Spinal cord (tissue), 10 donors: ENCODE data around the gene ECEL1. TPM values are rescaled to one million over a fixed set of nuclear protein-coding genes. Genes with fewer than 3 reads are reported as not detected.
A peak's percentile ranks its signal among the peaks of the same experiment; 100 is the strongest.

Experiments
- DNase-seq, 6 donors: peaks; one replicate each; pipeline versions ENCODE4 v3.0.0 to v3.0.0-alpha.2; 2013 to 2015; ENCODE audit warnings: low spot score in 6 of 6, low read depth in 4 of 6
- H3K27ac ChIP-seq: one replicate; pipeline ENCODE4 v1.5.1; 2013; ENCODE audit warnings: low read depth, low read length, control low read depth
- H3K27me3 ChIP-seq: one replicate; pipeline ENCODE4 v1.6.1; 2013; ENCODE audit warnings: low read length; ENCODE audit not compliant: control insufficient read depth, insufficient read depth
- H3K36me3 ChIP-seq: one replicate; pipeline ENCODE4 v1.6.1; 2013; ENCODE audit warnings: low read length; ENCODE audit not compliant: control insufficient read depth, insufficient read depth
- H3K4me1 ChIP-seq: one replicate; pipeline ENCODE4 v1.6.1; 2013; ENCODE audit warnings: low read length; ENCODE audit not compliant: control insufficient read depth, insufficient read depth
- H3K4me3 ChIP-seq: one replicate; pipeline ENCODE4 v1.5.1; 2013; ENCODE audit warnings: low read depth, low read length, control low read depth
- H3K9me3 ChIP-seq: one replicate; pipeline ENCODE4 v1.6.1; 2013; ENCODE audit warnings: low read length; ENCODE audit not compliant: control insufficient read depth, insufficient read depth
- WGBS: methylation state at CpG from one replicate; pipeline ENCODE4 v1.1.5; 2013; ENCODE audit warnings: missing lambda C conversion rate; ENCODE audit not compliant: insufficient coverage; 5-methylcytosine and 5-hydroxymethylcytosine counted together
- polyA plus RNA-seq, 2 donors: library from polyadenylated mRNA; unstranded; fragments of 120-200 nt; gene quantifications; one replicate each; pipeline ENCODE4 v1.2.1, GENCODE V29; 2013; ENCODE audit not compliant: insufficient read length in 2 of 2
- total RNA-seq, 2 donors: library from RNA; depleted of rRNA in 1 of 2; stranded (reverse); fragments of 120-200 nt in 1 of 2; fragments of >200 nt in 1 of 2; gene quantifications; one replicate each; pipeline versions ENCODE4 v1.2.3 to v1.2.4, GENCODE V29; 2013 to 2014
- donor health status: healthy.

ECEL1 gene
- total and polyA plus RNA-seq, 4 donors: 23.5 to 82.6 (median 52.8) TPM

DNA sequence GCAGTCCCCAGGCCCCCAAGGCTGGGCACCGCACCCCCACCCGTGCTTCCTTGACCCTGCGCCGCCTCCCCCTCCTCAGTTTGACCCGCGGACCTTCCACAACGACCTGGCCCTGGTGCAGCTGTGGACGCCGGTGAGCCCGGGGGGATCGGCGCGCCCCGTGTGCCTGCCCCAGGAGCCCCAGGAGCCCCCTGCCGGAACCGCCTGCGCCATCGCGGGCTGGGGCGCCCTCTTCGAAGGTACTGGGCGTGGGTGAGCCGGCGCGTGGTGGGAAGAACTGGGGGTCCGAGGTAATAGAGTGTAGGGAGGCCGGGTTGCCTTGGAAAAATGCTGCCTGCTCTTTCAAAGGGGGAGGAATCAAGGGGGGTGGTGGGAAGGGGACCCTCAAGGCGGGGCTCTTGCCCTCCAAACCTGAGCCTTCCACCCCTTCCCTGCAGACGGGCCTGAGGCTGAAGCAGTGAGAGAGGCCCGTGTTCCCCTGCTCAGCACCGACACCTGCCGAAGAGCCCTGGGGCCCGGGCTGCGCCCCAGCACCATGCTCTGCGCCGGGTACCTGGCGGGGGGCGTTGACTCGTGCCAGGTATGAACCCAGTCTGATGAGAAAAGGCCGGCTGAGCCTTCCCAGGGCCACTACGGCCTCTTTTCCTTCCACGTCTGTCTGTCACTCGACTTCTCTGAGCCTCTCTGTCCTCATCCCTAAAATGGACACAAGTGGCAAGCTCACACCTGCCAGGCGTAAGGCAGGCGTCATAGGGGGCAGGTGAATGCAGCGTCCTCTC, 35.2 kb upstream of the ECEL1 start:
- Histone ChIP-seq H3K27ac (no peak overlapping the region), H3K9me3 (no peaks in the 10 kb centered on the region), H3K4me1 (peaks cover 41% of the 10 kb centered on the region), H3K4me3 (peak overlapping the region; percentile 2), H3K27me3 (peaks cover 36% of the 10 kb centered on the region), H3K36me3 (peaks cover 5% of the 10 kb centered on the region)
- DNase-seq: no peak
- 24% methylated on average over 45 of the region's 46 CpGs for WGBS

DNA sequence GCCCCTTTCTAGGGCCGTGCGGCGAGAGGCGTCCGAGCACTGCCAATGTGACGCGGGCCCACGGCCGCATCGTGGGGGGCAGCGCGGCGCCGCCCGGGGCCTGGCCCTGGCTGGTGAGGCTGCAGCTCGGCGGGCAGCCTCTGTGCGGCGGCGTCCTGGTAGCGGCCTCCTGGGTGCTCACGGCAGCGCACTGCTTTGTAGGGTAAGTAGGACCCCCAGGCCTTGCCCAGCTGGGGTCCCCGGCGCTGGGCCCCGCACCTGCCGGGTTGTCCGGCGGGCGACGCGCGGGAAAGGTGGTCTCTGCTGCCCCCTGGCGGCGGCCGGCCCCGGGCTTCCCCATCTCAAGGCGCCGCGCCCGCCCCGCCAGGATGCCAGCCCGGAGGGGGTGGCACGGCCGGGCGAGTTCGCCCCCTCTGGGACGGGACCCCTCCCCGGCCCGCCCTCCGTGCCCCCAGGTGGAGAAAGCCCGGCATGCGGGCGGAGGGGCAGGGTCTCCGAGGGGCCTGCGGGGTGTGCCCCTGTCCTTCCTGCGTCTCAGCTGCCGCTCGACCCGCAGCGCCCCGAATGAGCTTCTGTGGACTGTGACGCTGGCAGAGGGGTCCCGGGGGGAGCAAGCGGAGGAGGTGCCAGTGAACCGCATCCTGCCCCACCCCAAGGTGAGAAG, 34.5 kb upstream of the ECEL1 start:
- Histone ChIP-seq H3K9me3 (no peaks in the 10 kb centered on the region), H3K27ac (no peak overlapping the region), H3K27me3 (peaks cover 36% of the 10 kb centered on the region), H3K4me3 (peak overlapping the region; percentile 2), H3K4me1 (peaks cover 41% of the 10 kb centered on the region), H3K36me3 (peaks cover 5% of the 10 kb centered on the region)
- 2% methylated on average over 66 of the region's 66 CpGs for WGBS
- peak in 2 of 6 donors; percentile 76 for DNase-seq

DNA sequence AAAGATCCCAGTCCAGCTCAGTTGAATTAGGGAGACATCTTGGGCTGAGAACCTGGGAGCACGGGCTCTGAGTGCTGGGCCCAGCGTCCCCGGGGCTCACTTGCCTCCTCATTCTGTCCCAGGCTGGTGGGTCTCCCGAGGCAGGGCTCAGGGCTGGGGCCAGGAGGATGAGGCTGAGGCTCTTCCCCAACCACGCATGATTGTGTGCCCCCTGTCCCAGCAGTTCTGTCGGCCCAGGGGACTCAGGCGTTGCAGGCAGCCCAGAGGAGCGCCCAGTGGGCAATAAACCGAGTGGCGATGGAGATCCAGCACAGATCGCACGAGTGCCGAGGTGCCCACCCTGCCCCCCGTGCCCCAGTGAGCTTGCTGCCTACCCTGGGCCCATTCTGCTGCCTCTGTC, 33.5 kb upstream of the ECEL1 start:
- 89% methylated on average over 14 of the region's 14 CpGs for WGBS
- Histone ChIP-seq H3K4me3 (no peak overlapping the region), H3K9me3 (no peaks in the 10 kb centered on the region), H3K36me3 (peaks cover 5% of the 10 kb centered on the region), H3K27me3 (peaks cover 36% of the 10 kb centered on the region), H3K27ac (no peak overlapping the region), H3K4me1 (peaks cover 41% of the 10 kb centered on the region)
- no peak for DNase-seq

DNA sequence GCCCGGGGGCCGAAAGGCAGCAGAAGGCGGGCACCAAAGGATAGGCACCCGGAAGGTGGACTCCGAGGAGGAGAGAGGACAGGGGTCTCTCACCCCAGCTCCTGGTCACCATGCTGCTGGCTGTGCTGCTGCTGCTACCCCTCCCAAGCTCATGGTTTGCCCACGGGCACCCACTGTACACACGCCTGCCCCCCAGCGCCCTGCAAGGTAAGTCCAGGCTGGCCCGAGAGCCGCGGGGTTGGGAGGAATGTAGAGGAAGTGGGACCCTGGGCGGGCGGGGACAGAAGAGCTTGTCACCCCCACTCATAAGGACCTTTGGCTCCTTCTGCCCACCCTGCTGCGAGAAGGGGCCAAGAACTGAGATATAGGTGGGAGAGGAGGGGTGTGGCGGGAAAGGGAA, 32.9 kb upstream of the ECEL1 start:
- Histone ChIP-seq H3K27ac (no peak overlapping the region), H3K27me3 (peaks cover 34% of the 10 kb centered on the region), H3K4me3 (no peak overlapping the region), H3K36me3 (peaks cover 5% of the 10 kb centered on the region), H3K4me1 (peaks cover 41% of the 10 kb centered on the region), H3K9me3 (no peaks in the 10 kb centered on the region)
- DNase-seq: no peak
- 66% methylated on average over 5 of the region's 15 CpGs for WGBS

DNA sequence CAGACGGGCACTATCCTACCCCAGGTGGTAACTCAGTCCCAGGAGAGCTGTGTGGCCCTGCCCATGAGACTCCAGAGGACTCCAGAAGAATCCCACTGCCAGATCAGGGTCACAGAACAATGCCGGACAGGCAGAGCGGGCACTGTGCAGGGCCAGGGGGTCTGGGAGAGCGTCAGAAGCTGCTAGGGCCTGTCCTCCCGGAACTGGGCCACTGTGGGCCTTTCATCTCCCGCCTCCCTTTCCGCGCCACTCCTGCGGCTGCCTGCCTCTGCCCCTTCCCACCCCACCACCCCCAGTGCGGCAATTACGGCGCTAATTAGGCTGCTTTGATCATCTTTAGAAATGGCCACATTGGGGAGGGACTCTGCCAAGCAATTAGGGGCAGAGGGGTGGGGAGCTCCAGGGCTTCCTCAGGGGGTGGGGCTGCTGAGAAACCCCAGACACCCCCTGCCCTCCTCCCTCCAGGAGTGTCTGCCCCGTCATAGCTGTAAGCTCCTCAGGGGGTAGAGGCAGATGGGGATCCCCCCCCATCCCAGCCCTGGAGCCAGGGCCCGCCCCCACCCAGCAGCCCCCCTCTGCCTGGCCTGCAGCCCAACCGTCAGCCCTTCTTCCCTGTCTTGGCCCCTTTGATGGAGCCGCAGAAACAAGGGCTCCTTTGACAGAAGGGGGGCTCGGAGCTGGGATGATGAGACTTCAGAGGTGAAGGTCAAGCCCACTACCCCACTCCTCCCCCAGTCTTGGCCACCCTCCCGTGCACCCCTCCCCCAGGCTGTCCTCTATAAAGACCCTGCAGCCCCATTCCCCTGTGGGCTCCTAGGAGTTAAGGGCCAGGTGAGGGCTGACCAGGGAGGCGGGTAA, 32.2 kb upstream of the ECEL1 start, which contains the start of gene PRSS56:
TSS of gene PRSS56 (plus strand) at position 808 of the 858 bp plus-strand sequence. CDS start 211 bp downstream, outside the sequence.
- H3K4me1 ChIP-seq: peaks cover 40% of the 10 kb centered on the region
- peaks cover 2% of the 10 kb centered on the region for H3K36me3 ChIP-seq
- no peak within 1 kb of the TSS for H3K27ac ChIP-seq
- peaks cover 30% of the 10 kb centered on the region for H3K27me3 ChIP-seq
- no peak within 1 kb of the TSS for H3K4me3 ChIP-seq
- peak in 2 of 6 donors; percentile 55 to 56 for DNase-seq
- no peaks in the 10 kb centered on the region for H3K9me3 ChIP-seq
- 39% methylated on average over 6 of the region's 19 CpGs for WGBS

DNA sequence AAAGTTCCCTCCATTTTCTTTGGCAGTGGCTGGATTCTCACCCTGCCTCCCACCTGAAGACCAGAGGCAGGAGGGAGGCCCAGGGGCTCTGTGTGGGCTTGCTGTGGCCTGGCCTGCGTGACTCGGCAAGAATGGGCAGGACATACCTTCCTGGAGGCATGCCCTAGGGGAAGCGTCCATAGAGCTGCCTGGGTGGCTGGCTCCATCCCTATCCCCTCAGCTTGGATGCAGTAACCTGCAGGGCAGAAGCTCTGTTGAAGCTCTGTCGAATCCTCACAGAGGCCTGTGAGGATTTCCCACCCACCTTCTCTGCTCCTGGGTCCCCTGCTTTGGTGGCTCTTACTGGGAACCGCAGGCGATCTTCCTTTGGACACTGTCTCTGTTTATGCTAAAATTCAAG, 31.2 kb upstream of the ECEL1 start:
- H3K4me3 ChIP-seq: no peak overlapping the region
- WGBS: 58% methylated on average over 4 of the region's 6 CpGs

DNA sequence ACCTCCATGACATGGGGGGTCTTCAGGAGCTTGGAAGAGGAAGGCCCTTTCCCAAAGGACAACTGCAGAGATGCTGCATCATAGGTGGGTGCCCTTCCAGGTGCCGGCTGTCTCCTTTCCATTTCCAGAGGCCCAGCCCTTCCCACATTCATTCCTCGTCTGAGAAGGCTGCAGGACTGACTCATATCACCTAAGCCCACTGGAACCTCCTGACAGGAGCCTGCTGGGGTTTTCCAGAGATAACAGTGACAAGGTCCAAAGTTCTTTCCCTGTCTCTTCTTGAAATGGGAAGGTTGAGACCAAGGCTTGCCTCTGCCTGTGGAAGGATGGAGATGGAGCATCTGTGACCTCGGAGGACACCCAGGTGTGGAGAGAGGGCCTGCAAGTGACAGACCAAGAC, 28.9 kb upstream of the ECEL1 start:
- Histone ChIP-seq H3K36me3 (no peaks in the 10 kb centered on the region), H3K27me3 (peaks cover 5% of the 10 kb centered on the region), H3K9me3 (no peaks in the 10 kb centered on the region), H3K27ac (no peak overlapping the region), H3K4me3 (no peak overlapping the region), H3K4me1 (peaks cover 26% of the 10 kb centered on the region)
- no peak for DNase-seq
- WGBS: 100% methylated on average over 3 of the region's 3 CpGs

More for the DNA sequence above, 31.2 kb upstream of the ECEL1 start:
- H3K9me3 ChIP-seq: no peaks in the 10 kb centered on the region
- H3K4me1 ChIP-seq: peaks cover 31% of the 10 kb centered on the region
- H3K36me3 ChIP-seq: no peaks in the 10 kb centered on the region
- DNase-seq: no peak
- peaks cover 22% of the 10 kb centered on the region for H3K27me3 ChIP-seq
- no peak overlapping the region for H3K27ac ChIP-seq

DNA sequence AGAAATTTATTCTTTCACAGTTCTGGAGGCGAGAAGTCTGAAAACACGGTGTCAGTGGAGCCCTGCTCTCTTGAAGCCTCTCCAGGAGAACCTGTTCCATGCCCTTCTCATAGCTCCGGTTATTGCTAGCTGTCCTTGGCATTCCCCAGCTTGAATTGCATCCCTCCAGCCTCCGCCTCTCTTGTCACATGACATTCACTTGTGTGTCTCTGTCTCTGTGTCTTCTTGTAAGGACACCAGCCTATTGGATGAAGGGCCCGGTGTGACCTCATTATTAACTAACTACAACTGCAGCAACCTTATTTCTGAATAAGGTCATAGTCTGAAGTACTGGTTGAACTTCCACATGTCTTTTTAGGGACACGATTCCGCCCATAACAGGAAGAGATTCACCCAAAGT, 28.0 kb upstream of the ECEL1 start:
- 91% methylated on average over 6 of the region's 7 CpGs for WGBS
- H3K9me3 ChIP-seq: no peaks in the 10 kb centered on the region
- DNase-seq: no peak
- no peak overlapping the region for H3K27ac ChIP-seq
- H3K27me3 ChIP-seq: no peaks in the 10 kb centered on the region
- H3K36me3 ChIP-seq: no peaks in the 10 kb centered on the region
- H3K4me1 ChIP-seq: peaks cover 31% of the 10 kb centered on the region
- H3K4me3 ChIP-seq: no peak overlapping the region

DNA sequence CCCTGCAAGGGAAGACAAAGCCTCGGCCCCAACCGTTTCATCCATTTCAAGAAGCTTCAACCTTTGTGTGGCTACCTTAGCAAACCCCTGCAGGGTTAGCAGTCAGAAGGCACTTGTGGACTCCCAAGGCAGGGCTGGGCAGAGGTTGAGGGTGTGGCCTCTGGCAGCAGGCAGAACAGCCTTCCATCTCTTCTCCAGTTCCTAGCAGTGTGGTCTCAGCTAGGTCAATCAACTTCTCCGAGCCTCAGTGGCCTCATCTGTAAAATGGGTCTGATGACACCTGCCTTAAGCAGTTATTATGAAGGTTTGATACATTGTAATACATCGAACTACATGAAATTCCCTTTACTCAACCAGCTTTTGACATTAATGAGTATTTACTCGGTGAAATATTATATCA, 25.7 kb upstream of the ECEL1 start:
- WGBS: 100% methylated on average over 1 of the region's 5 CpGs
- H3K4me1 ChIP-seq: peaks cover 25% of the 10 kb centered on the region
- H3K27me3 ChIP-seq: no peaks in the 10 kb centered on the region
- H3K4me3 ChIP-seq: no peak overlapping the region
- no peaks in the 10 kb centered on the region for H3K36me3 ChIP-seq
- H3K27ac ChIP-seq: no peak overlapping the region
- DNase-seq: no peak
- H3K9me3 ChIP-seq: no peaks in the 10 kb centered on the region
